ENCODE measurements around the gene ISG15.

Gene ISG15

DNA sequence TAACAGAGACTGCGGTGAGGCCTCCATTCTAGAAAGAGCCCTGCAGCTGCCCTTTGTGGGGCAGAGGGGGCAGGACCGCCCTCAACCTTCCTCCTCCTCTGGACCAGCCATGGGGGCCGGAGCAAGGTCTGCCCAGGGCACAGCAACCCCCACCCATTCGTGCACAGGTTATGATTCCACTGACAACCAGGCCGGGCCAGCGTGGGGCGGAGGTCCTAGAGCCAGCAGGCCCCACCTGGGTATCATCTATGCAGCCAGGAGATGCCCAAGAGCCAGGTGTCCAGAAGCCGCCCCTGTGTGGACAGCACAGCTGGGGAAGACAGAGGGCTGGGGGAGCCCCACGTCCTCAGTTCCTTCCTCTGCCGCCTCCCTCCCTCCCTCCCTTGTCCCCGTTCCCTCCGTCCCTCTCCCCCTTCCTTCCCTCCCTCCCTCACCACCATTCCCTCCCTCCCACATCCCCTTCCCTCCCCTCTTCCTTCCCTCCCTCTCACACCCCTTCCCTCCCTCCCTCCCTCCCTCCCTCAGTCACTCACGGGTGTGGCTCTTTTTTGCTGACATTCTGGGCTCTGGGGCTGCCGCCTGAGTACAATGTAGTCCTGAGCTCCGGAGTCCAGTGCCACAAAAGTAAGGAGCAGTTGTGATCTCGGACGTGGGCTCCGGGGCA, 48.5 kb downstream of the ISG15 start:
- DNase-seq (ENCODE audit: low read depth), result no peak
- no peak overlapping the region for H3K4me3 ChIP-seq (ENCODE audit: low read length)
- TF ChIP-seq, protein P1, sequence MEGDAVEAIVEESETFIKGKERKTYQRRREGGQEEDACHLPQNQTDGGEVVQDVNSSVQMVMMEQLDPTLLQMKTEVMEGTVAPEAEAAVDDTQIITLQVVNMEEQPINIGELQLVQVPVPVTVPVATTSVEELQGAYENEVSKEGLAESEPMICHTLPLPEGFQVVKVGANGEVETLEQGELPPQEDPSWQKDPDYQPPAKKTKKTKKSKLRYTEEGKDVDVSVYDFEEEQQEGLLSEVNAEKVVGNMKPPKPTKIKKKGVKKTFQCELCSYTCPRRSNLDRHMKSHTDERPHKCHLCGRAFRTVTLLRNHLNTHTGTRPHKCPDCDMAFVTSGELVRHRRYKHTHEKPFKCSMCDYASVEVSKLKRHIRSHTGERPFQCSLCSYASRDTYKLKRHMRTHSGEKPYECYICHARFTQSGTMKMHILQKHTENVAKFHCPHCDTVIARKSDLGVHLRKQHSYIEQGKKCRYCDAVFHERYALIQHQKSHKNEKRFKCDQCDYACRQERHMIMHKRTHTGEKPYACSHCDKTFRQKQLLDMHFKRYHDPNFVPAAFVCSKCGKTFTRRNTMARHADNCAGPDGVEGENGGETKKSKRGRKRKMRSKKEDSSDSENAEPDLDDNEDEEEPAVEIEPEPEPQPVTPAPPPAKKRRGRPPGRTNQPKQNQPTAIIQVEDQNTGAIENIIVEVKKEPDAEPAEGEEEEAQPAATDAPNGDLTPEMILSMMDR (conservative IDR thresholded peaks at IDR 0.05; ENCODE audit: low read length), result no peak

- TF ChIP-seq, protein P1 (conservative IDR thresholded peaks at IDR 0.05; ENCODE audit: low read length), result no peak
- DNase-seq (ENCODE audit: low read depth), result no peak
- H3K4me3 ChIP-seq (ENCODE audit: low read length), result no peak overlapping the region
These were observed 49.3 kb downstream of the ISG15 start for GRCh38 chr1:1062348-1063163.

DNA sequence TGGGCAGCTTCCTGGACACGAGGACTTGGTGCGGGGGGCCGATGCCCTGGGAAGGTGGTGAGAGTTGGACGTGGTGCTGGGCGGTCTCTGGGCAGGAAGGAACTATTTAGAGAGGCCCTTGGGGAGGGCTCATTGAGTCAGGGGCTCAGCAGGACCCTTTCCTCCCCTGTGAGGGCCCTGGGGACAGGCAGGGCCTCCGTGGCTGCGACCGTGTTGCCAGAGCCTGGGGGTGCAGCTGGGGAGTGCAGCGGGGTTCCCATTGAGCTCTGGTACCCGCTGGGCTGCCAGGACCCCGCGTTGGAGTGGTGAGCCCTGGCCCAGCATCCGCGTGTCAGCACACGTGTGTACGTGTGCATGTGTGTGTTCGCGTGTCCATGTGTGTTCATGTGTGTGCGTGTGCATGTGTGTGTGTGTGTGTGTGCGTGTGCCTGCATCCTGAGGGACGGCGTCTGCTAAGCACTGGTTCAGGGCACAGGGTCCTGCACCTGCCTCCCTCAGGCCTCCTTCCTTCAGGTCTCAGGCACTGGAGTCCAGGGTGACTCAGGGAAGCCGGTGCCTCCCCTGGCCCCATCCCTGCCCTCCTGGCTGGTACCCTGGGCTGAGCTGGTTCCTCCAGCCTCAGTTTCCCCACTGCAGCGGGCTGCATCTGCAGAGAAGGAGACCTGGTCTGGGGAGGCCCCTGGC, 50.1 kb downstream of the ISG15 start:
- DNase-seq (ENCODE audit: low read depth), result no peak
- TF ChIP-seq, protein P1 (conservative IDR thresholded peaks at IDR 0.05; ENCODE audit: low read length), result no peak
- H3K4me3 ChIP-seq (ENCODE audit: low read length), result no peak overlapping the region
